Activated T-cell treated with anti-CD3 and anti-CD28 coated beads, Interleukin-2, amount 50 U/mL, for 1 hour (primary cell): Measurements from ENCODE around the gene ADAMTS9.

Experiments
- DNase-seq: peaks from one replicate; pipeline ENCODE4 v3.0.0-alpha.2; 2020

Gene ADAMTS9

DNA sequence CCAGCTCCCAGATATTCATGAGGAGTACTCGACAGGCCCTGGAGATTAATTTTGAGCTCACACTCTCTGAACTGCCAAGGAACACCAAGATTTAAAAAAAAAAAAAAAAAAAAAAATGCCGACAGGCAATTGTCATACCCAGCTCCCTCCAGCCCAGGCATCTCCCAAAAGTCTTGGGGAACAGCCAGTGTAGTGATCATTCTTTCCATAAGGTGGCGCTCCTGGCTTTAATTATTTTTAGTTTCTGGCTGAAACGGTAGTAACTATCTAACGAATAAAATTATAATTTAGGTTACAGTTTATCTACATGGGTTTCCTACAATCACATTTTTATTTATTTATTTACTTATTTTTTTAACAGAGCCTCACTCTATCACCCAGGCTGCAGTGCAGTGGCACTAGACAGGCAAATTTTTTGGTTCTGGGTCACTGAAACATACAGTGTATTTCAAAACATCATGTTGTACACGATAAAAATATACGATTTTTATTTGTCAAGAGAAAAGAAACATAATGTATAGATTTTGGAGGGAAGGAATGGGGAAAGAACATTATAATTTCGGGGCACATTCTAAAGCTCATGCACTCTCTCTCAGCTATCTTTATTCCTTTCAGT, 157.3 kb downstream of the ADAMTS9 start:
- DNase-seq = no peak

DNA sequence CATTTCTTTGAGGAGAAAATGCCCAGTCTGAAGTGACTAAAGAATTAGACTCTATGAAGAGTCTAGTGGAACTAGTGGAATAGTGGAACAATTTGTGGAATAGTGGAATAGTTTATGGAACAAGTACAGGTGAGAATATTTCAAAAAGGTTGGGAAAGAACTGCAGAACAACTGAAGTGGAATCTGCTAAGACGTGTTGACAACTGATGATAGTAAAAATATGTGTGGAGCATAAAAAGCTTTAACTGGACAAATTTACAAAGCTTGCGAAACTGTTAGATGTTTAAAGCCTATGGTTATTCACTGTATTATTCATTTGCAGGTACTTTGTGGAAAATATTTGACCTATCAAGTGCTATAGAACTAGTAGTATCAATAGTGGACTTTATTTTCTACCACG, 164.5 kb downstream of the ADAMTS9 start:
- DNase-seq = no peak

DNA sequence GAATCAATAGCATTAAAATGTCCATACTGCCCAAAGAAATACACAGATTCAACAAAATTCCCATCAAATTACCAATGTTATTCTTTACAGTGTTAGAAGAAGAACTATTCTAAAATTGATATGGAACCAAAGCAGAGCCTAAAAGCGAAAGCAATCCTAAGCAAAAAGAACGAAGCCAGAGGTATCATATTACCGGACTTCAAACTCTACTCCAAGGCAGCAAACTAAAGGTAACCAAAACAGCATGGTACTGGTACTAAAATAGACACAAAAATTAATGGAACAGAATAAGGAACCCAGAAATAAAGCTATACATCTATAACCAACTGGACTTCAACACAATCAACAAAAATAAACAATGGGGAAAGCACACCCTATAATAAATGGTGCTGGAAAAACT, 167.5 kb downstream of the ADAMTS9 start:
- DNase-seq = no peak

DNA sequence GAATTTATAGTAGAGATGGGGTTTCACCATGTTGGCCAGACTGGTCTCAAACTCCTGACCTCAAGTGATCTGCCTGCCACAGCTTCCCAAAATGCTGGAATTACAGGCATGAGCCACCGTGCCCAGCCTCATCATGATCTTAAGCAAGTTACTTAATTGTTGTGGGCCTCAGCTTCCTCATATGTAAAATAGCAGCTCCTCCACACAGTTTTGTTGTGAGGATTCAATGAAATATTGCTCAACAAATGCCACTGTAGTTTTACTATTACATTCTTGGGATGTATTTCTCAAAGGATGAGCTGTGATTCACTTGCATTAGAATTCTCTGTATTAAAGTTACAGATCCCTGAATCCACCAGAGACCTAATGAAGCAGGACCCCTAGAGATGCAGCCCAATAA, 168.8 kb downstream of the ADAMTS9 start:
- DNase-seq = no peak

DNA sequence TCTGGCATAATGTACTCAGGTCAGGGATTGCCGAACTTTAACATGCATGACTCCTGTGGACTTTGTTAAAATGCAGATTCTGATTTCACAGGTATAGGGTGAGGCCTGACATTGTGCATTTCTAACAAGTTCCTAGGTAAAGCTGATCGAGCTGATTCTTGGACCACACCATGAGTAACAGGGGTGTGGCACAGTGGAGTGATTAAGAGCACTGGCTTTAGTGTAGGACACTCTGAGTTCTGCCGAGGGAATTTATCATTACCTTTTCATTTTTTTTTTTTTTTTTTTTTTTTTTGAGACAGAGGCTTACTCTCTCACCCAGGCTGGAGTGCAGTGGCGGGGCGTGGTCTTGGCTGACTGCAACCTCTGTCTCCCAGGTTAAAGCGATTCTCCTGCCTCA, 169.3 kb downstream of the ADAMTS9 start:
- no peak for DNase-seq

DNA sequence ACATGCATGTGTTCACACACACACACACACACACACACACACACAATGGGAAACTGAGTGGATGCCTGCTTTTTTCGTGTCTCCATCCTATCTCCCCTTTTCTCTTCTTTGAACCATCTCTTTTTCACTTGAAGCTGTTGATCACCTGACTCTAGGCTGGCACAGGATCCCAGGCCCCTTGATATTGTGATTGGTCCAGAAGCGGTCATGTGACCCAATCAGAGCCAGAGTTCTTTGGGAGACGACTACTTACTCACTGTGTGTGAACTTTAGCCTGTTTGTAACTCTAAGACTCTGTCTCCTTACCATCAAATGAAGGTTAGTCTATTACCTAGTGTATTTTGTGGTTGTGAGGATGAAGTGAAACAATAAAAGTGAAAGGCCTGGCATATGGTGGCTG, 172.9 kb downstream of the ADAMTS9 start:
- no peak for DNase-seq

DNA sequence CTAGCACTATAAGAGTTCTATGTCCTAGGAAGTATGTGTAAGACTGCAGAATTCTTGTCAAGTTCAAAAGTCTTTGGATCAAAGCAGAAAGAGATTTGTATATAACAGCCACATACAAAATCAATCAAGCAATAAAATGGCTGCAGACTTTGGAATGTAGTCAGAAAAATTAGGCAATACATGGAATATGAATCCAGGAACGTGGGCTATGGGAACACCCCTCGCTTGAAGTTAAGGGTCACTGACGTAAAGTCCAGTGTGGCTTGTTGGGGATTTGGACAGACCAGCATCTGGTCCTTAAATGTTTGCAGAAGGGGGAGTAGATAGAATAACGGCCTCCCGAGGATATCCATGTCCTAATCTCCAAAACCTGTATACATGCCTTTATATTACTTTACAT, 178.6 kb downstream of the ADAMTS9 start:
- no peak for DNase-seq

DNA sequence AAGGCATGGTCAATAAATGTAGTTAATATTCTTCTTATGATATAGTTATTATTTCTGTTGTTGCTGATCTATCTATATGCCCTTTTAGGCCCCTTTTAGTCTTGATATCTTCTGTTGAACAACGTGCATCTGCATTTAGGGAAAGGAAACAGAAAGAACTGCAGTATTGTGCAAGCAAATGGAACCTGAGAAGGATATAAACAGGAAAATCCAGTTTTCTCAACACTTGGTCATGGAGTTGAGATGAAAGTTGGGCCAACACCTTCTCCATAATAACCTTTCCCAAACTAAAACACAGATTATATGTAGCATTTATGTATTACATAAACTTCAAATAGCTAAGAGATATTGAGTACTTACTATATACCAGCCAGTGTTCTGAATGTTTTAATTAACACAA, 179.7 kb downstream of the ADAMTS9 start:
- DNase-seq = no peak

DNA sequence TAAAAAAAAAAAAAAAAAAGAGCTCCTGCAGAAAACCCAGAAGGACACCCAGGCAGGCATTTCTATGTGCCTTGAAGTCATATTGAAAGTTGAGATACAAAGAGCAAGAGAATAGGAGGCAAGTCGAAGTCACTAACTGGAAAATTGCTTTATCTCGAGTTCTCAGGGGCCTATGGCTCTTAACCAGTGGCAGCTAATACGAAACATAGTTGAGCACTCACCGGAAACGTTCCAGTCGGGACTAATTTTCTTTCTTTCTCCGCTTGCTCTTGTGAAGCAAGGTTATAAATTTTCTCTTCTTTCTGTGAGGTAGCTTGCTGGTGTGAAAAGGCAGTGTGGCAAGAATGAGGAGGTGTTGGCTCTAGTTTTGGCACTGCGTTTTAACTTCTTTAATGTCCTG, 181.5 kb downstream of the ADAMTS9 start:
- no peak for DNase-seq

DNA sequence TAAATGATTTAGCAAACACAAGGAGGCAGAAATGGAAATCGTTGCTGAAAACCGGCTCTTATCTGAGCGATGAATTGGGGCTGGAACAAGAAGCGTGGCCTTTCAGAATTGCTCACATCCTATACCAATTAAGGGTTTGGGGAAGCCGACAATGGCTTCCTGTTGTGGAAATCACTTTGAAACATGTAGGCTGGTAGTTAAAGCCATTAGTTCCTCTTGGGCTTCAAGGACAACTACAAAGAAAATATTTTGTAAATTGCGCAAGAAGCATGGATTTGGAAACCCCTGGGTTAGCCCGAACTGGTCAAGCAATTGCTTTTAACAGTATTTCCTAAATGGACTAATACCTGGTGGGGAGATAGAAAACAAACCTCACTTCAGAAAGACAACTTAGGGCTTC, 182.4 kb downstream of the ADAMTS9 start:
- no peak for DNase-seq

DNA sequence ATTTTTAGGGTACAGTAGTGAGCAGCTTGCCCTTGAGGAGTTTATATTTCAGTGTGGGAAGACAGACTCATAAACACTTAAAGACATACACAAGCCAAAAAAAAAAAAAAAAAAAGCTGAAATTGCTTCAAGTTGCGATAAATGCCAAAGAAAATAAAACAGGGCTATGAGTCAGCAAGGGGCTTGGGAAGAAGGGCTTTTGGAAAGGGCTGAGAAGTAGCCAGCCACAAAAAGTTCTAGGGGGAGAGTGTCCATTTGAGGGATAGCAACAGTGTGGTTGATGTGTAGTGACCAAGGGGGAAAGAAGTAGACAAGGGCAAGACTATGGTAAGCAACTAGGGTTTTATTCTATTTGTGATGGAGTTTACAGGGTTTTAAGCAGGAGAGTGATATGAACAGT, 185.5 kb downstream of the ADAMTS9 start:
- DNase-seq = no peak

DNA sequence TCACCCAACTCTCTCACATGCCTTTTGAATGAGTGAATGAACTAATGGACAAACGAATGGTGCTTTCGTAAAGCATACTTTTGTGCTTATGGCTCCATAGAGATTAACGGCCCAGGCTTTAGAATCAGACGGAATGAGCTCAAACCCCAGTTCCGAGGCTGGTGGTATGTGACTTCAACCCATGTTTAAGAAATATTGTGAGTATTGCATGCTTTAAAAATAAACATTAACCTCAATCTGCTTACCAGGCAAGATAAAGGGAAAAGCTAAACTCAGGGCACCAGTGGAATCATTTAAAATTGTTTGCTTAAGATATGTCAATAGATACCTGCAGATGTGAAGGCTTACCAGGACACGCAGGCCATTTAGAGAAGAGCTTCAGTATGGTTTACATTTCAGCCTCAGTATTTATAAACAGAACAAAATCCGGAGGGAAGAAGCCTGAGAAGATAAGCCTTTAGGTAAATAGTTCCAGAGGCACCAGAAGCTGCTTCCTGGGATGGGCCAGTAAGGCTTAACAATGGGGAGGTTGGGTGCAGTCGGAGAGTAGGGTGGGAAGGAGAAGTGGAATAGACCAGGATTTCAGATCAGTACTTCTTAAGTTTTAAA, 186.4 kb downstream of the ADAMTS9 start:
- DNase-seq = no peak

DNA sequence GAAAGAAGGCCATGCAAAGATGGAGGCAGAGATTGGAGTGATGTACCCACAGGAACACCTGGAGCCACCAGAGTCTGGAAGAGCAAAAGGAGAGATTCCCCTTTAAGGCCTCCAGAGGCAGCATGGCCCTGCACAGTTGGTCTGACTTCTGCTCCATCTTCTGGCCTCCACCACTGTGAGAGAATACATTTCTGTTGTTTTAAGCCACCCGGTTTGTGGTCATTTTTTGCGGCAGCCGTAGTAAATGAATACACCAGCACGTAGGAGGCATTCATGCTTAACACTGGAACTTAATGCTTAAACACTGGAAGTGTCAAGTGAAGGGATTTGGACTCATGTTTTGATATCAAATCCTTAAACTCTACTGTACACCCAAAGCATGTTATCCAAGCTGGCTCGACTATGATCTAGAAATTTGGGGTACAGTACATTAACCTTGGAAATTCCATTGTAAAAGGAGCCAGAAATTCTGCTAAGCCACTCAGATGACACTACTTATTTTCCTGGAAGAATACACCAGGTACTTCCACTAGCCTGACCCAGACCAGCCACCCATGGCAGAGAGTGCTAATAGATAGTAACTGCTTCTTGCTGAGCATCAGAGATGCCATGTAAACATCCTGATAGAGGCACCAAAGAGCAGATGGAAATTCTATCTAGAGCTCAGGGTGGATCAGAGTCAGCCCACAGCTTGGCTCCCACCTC, 190.9 kb downstream of the ADAMTS9 start:
- no peak for DNase-seq

DNA sequence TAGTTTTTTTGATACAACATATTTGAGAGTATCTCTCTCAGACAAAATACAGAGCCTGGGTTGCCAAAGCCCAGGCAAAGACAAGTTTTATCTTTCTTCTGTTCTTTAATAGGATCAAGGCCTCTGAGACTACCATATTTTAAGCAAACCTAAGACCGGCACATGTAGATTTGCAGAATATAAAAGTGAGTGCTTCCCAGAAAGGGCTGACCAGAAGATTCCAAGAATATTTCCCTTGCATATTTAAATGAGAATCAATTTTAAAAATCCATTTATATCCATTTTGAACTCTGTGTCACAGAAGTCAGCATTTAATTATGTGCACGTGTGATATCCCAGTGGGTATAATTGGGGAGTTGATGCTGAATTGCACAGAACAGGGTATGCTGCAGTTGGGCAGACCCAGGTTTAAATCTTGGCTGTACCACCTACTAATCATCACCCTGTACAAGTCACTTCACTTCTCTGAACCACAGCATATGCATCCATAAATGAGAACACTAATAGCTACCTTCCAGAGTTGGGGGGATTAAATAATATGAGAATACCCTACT, 191.9 kb downstream of the ADAMTS9 start:
- no peak for DNase-seq

DNA sequence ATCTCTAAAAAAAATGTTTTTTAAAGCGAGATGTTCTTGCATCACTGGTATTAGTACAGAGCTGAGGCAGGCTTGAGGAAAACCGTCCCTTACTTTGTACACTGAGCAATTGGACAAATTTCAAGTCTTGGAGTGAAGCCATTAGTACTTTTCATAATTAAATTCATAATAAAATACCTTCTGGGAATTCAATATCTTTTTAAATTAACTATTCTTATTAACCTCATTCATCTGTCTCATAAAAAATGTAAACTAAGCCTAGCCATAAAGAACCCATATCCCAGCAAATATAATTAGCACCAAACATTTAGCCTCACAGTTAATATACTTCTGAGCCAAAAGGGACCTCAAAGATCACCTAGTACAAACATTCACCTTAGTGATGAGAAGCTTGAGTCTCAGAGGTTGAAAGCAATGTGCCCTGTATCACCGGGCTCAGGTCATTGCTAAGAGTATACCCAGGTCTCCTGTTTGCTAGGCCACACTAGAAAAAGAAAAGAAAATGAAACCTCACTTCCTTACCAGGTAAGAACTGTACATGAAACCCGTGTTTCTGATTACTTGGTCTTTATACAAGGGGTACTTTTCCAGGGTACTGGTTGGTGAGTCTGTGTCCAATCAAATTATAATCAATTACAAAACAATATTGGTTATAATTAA, 192.5 kb downstream of the ADAMTS9 start:
- no peak for DNase-seq

DNA sequence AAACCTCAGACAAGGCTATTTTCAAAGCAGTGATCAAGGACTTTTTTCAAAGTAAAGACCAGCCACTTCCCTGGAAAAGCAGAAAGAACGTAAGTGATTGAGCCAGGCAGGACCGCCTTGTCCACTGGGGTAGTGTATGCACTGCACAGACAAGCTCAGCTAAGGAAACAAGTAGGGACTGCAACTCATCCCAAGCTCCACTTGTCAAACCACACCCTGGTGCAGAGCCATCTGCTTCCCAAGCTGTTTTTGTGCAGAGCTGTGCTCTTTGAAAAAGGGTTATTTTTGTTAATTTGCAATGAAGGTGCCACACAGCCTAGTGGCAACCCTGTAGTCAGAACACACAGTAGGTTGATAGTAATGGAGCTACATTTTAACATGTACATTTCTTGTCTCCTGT, 193.3 kb downstream of the ADAMTS9 start:
- no peak for DNase-seq

DNA sequence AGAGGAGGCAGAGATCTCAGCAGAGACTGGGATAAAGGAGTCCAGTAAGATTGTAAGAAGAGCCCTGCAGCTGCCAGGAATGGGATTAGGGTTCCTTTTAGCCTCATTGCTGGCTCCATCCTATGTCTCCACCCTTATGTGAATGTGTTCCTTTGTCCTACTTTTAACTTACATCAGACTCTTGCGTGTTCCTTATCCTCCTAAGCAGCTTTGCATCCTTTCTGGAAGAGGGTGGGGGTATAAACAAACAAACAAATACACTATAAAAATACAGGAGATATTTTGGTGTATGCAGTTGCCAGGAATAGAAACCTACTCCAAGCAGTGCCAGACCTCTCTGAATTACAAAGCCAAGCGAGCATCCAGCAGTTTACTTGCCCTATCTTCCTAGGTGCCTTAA, 194.7 kb downstream of the ADAMTS9 start:
- DNase-seq = no peak

DNA sequence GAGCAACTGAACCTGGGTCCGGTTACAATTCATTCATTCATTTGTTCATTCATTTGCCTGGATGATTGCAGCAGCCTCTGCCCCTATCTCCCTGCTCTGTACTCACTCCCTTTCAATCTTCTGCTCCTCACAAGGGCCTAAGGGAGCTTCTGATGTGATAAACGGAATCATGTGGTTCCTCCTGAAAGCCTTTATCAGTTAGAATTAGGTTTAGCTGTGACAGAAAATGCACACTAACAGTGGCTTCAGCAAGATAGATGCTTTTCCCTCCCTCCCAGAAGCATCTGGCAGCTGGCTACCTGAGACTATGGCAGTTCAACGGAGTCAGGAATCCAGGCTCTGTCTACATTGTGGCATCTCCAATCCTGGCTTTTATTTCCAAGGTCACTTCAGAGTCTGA, 196.0 kb downstream of the ADAMTS9 start:
- no peak for DNase-seq

DNA sequence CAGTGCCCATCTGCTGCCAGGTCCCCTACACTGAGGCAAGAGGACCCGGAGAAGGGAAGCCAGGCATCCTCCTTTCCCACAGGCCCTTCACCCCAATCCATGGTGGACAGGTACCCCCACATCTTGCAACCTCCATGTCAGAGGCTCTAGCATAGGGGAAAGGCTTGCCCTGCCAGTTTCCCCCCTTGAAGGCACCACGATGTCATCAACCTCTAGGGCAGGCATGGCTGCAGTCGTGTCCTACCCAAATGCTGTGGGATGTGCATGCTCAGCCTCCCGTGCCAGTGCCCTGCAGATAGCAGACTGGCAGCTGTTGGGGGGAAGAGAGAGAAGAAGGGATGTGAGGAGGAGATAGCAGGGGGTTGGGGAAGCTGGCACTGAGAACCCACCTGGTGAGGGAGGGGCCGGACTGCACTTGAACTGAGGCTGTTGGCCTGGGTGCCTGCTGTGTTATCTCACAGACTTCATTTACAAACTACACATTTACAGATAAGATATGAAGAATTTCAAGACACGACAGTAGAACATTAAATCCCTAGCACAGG, 197.5 kb downstream of the ADAMTS9 start:
- no peak for DNase-seq

DNA sequence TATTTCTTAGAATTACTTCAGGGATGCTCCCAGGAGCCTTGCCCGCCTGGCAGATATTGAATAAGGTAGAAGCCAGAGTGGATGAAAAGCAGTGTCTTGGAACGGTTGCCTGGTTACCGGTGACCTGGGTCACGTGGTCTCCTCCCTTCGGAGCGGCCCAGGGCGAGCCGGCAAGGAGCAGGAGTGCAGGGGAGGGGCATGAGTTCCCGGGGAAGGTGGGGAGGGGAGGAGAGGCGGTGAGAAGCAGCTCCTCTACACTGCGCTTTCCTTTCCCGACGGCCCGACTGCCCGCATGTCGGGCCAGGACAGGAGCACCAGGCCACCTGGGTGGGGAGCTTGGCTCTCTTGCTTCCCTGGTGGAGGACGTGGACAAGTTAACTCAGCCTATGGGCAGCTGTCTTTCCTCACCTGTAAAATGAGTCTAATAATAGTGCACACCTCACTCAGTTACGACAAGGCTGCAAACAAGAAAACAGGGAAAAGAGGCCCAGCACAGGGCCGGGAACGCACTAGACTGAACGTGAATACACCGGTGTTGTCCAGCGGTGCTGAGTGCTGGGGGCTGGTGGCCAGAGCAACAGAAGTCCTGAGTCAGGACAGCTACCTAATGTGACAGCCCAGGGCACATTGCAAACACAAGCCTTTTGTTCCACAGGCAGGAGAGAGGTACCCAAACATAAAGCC, 198.3 kb downstream of the ADAMTS9 start:
- DNase-seq = no peak

DNA sequence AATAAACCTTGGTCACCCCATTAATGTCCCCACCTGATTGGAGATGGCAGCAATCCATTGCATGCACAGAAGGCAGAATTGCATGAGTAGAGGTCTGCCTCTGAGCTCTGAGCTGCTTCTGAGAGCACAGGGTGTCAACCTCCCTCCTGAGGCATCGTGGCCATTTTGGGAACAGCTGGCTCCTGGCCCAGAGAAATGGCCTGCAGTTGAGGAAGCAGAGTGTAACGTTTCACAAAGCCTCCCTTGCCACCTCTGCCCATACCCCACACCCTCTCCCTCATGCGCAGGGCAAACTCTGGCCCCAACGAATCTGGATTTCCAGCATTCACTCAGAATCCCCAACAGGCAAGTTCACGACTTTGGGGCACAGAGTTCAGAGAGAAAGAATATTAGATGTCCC, 198.9 kb downstream of the ADAMTS9 start:
- no peak for DNase-seq

DNA sequence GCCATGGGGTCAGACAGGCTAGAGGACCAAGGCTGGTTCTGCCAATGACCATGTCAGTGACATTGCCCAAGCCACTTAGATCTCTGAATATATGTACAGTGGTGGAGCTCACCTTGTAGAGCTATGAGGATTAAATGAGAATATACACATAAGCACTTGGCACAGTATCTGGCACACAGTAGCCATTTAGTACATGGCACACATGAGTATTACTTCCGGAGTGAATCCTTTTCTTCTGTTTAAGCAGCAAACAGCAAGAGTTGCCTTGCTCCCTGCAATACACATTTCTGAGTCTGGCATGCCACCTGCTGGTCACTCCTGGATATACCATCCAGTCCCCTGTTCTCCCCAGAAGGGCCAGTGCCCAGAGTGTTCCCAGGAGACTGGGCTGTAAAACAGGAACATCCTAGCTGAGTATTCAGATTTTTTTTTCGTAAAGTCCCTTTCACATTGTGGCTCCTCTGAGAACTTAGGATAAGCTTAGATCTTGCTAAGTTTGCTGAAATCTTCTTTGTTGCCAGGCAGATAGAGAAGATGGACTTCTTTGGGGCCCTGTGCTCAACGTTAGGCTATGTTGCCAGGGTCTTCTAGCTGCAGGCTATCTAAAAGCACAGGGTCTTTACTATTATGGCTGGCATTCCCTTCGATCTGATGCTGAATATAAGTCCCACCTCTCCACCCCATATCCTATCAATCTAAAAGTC, 203.4 kb downstream of the ADAMTS9 start:
- peak; percentile 64 for DNase-seq
